Amygdala (tissue), 56 donors: ENCODE results near the gene TMEM19.

Experiments used
- DNase-seq, 56 donors: peaks; one replicate each; lab custom pipeline; 2025; lab: John Stamatoyannopoulos, UW

The TMEM19 gene

GRCh38 chr12:71708658-71709057 is 22.8 kb downstream of the TMEM19 start:
- no peak for DNase-seq

GRCh38 chr12:71710276-71711125 is 24.6 kb downstream of the TMEM19 start:
- no peak for DNase-seq

- no peak for DNase-seq
Measured at GRCh38 chr12:71718611-71719010, 32.7 kb downstream of the TMEM19 start.

- DNase-seq = no peak
Measured at GRCh38 chr12:71719647-71720370, 33.9 kb downstream of the TMEM19 start.

- DNase-seq = no peak
Measured at GRCh38 chr12:71721783-71722505, 36.1 kb downstream of the TMEM19 start.

- no peak for DNase-seq
Measured at GRCh38 chr12:71725011-71725410, 39.1 kb downstream of the TMEM19 start.

GRCh38 chr12:71726548-71726947 is 40.7 kb downstream of the TMEM19 start:
- no peak for DNase-seq

GRCh38 chr12:71727958-71728357 is 42.1 kb downstream of the TMEM19 start:
- no peak for DNase-seq

GRCh38 chr12:71730936-71731335 is 45.1 kb downstream of the TMEM19 start:
- DNase-seq = no peak

GRCh38 chr12:71731439-71732356 is 45.8 kb downstream of the TMEM19 start:
- no peak for DNase-seq

- no peak for DNase-seq
Measured at GRCh38 chr12:71732357-71732712, 46.5 kb downstream of the TMEM19 start.

- no peak for DNase-seq
Measured at GRCh38 chr12:71737197-71737596, 51.3 kb downstream of the TMEM19 start.

- no peak for DNase-seq
Measured at GRCh38 chr12:71742998-71743397, 57.1 kb downstream of the TMEM19 start.

- no peak for DNase-seq
Measured at GRCh38 chr12:71744522-71745300, 58.8 kb downstream of the TMEM19 start.

GRCh38 chr12:71746974-71747611 is 61.2 kb downstream of the TMEM19 start:
- peak in 31 of 56 donors; percentile 1 to 54 (median 10) for DNase-seq

- no peak for DNase-seq
Measured at GRCh38 chr12:71748081-71748850, 62.4 kb downstream of the TMEM19 start.

- DNase-seq = no peak
Measured at GRCh38 chr12:71749666-71750065, 63.8 kb downstream of the TMEM19 start.

GRCh38 chr12:71752891-71753290 is 67.0 kb downstream of the TMEM19 start:
- DNase-seq = no peak
